Measurements from ENCODE around the gene DGKQ.

GRCh38 chr4:946103-946450 is 27.3 kb downstream of the DGKQ start:
- TF ChIP-seq CTCF (IDR thresholded peaks at IDR 0.05 in 8 of 11, conservative IDR thresholded peaks at IDR 0.05 in 3 of 11) (no peak), POLR2A (IDR thresholded peaks at IDR 0.05) (no peak)

All from spleen (tissue), 7 donors.